ENCODE data around the gene CPEB3. TPM values are rescaled to one million over a fixed set of nuclear protein-coding genes. Genes with fewer than 3 reads are reported as not detected.

Gene CPEB3
- total RNA-seq, 1 experiment from 2014 or later: 1.0 TPM

- Histone ChIP-seq H3T11ph (ENCODE audit: low read length) (no peak overlapping the region), H3K4ac (ENCODE audit: low read depth, low read length) (no peak overlapping the region), H2BK20ac (ENCODE audit: low read depth, low read length, poor library complexity, severe bottlenecking) (no peak overlapping the region), H3K23me2 (ENCODE audit: insufficient read length, low read depth, low read length, poor library complexity, severe bottlenecking) (no peaks in the 10 kb centered on the region), H2BK5ac (ENCODE audit: insufficient read length, low read length) (no peak overlapping the region), H3K56ac (ENCODE audit: insufficient read length, low read depth, low read length) (no peak overlapping the region), H4K20me1 (ENCODE audit: control insufficient read depth, insufficient read depth, insufficient read length) (no peaks in the 10 kb centered on the region), H2BK120ac (ENCODE audit: low read depth, low read length, poor library complexity, severe bottlenecking) (no peak overlapping the region), H4K5ac (ENCODE audit: insufficient read length, low read depth, low read length) (no peak overlapping the region), H3K27me3 (ENCODE audit: insufficient read depth, low read length) (no peaks in the 10 kb centered on the region), H3K23ac (ENCODE audit: insufficient read length, low read depth, low read length) (no peak overlapping the region), H2BK15ac (ENCODE audit: low read depth, low read length) (no peak overlapping the region), H4K91ac (ENCODE audit: insufficient read length, low read depth, low read length) (no peak overlapping the region), H3K9me3 (ENCODE audit: control insufficient read depth, low read depth, low read length) (no peaks in the 10 kb centered on the region), H3K9ac (ENCODE audit: extremely low read depth, insufficient read length, low read length) (no peak overlapping the region), H3K79me2 (ENCODE audit: insufficient read depth, low read length) (no peaks in the 10 kb centered on the region), H2BK12ac (ENCODE audit: insufficient read length, low read depth, low read length) (no peak overlapping the region), H3K79me1 (ENCODE audit: insufficient read depth, low read depth, low read length, poor library complexity, severe bottlenecking) (no peaks in the 10 kb centered on the region), H3K14ac (ENCODE audit: insufficient read depth, low read length) (no peak overlapping the region), H4K8ac (replicated peaks; ENCODE audit: insufficient read length, low read depth, low read length) (no peak overlapping the region), H3K18ac (ENCODE audit: insufficient read length, low read depth, low read length) (no peak overlapping the region), H3K27ac (ENCODE audit: insufficient read length, low read depth, low read length) (no peak overlapping the region), H3K4me2 (ENCODE audit: insufficient read depth, insufficient read length, low read length) (no peak overlapping the region), H2AFZ (ENCODE audit: low read length) (no peak overlapping the region), H3K4me1 (ENCODE audit: insufficient read depth, low read length) (0 out of 2 replicates have a peak, but pooled peaks cover 2% of the 10 kb centered on the region), H2AK5ac (ENCODE audit: insufficient read length, low read length) (no peak overlapping the region)
- no CpG with 5 or more reads among the region's 5 CpGs for WGBS (ENCODE audit: extremely low coverage, insufficient read length, low lambda C conversion rate)
- DNase-seq: no peak
- H3K9me3 Mint-ChIP-seq: no peaks in the 10 kb centered on the region
- H3K27me3 Mint-ChIP-seq (ENCODE audit: low read depth): no peaks in the 10 kb centered on the region
- no peak overlapping the region for H3K4me3 Mint-ChIP-seq
- H3K4me1 Mint-ChIP-seq: peaks cover 0 to 5% of the 10 kb centered on the region in 2 experiments; a peak in 3 of 4 replicates
- no peak for TF ChIP-seq CTCF (conservative IDR thresholded peaks at IDR 0.05)
- H3K27ac Mint-ChIP-seq: no peak overlapping the region
- H3K36me3 Mint-ChIP-seq (ENCODE audit: insufficient read depth in 1 of 3, low read depth in 3 of 3): no peaks in the 10 kb centered on the region
Measured at GRCh38 chr10:92052741-92053140, 238.1 kb downstream of the CPEB3 start.
